H1 (cell line): ENCODE measurements around the gene CAMK1G.

ENCODE experiments used
- BACH1 ChIP-seq: IDR thresholded peaks from 2 replicates; pipeline ENCODE4 v1.6.1; 2012; ENCODE audit warnings: low read length, improper control_type of control experiment
- BCL11A ChIP-seq, 2 experiments: IDR thresholded peaks; one replicate each; pipeline ENCODE4 v1.6.1; 2011; ENCODE audit warnings: low read depth in 2 of 2, low read length in 2 of 2, mild to moderate bottlenecking in 2 of 2
- CTCF ChIP-seq, 3 experiments: IDR thresholded peaks; 1 replicate in 2 of 3; 2 replicates in 1 of 3; pipeline versions ENCODE4 v1.5.1 to v1.6.1; 2011; ENCODE audit warnings: low read length in 3 of 3, mild to moderate bottlenecking in 3 of 3, inconsistent platforms in 2 of 3, low read depth in 1 of 3, moderate library complexity in 1 of 3; ENCODE audit not compliant: insufficient read depth in 1 of 3; ENCODE audit errors: control extremely low read depth in 1 of 3
- EZH2 ChIP-seq: fragments of 200-600 bp; sonication (generic); IDR thresholded peaks from 2 replicates; pipeline ENCODE4 v1.7.1; 2012; ENCODE audit warnings: low read depth, mild to moderate bottlenecking, moderate library complexity, low read length, inconsistent platforms; ENCODE audit not compliant: severe bottlenecking
- POLR2A ChIP-seq, 2 experiments: IDR thresholded peaks; 1 replicate in 1 of 2; 2 replicates in 1 of 2; pipeline ENCODE4 v1.6.1; 2011; ENCODE audit warnings: low read depth in 2 of 2, low read length in 2 of 2, mild to moderate bottlenecking in 2 of 2; ENCODE audit errors: control extremely low read depth in 1 of 2
- POLR2AphosphoS5 ChIP-seq: IDR thresholded peaks from 2 replicates; pipeline ENCODE4 v1.6.1; 2011; ENCODE audit warnings: low read depth, low read length
- TAF1 ChIP-seq: IDR thresholded peaks from 2 replicates; pipeline ENCODE4 v1.6.1; 2011; ENCODE audit warnings: mild to moderate bottlenecking, low read depth, low read length
- YY1 ChIP-seq: IDR thresholded peaks from 2 replicates; pipeline ENCODE4 v1.6.1; 2011; ENCODE audit warnings: low read depth, mild to moderate bottlenecking, low read length
- ZNF274 ChIP-seq: IDR thresholded peaks from 2 replicates; pipeline ENCODE4 v1.7.0; 2012; ENCODE audit warnings: low read length, borderline replicate concordance; ENCODE audit errors: extremely low read depth

- no peak for TF ChIP-seq ZNF274
- no peak for TF ChIP-seq POLR2A (IDR thresholded peaks at IDR 0.05; ENCODE audit: control extremely low read depth in 1 of 2, low read depth in 2 of 2, low read length in 2 of 2)
- TF ChIP-seq TAF1, result no peak
- no peak for TF ChIP-seq BACH1
- TF ChIP-seq CTCF (IDR thresholded peaks at IDR 0.05; ENCODE audit: control extremely low read depth in 1 of 3, insufficient read depth in 1 of 3, low read depth in 1 of 3, low read length in 3 of 3), result no peak
- TF ChIP-seq BCL11A (IDR thresholded peaks at IDR 0.05; ENCODE audit: low read depth in 2 of 2, low read length in 2 of 2), result no peak
- TF ChIP-seq YY1, result no peak
- TF ChIP-seq EZH2, result no peak
- no peak for TF ChIP-seq POLR2AphosphoS5
Measured at GRCh38 chr1:209600541-209600940, 17.0 kb downstream of the CAMK1G start.
